Astrocyte (in vitro differentiated cells and primary cell): ENCODE measurements around the gene KRCC1.
"Not testable (repeated sequence)": the region's sequence is repeated elsewhere in the genome, so short reads cannot be mapped to it uniquely, and the experiment has no call there.

Experiments
- CTCF ChIP-seq: IDR thresholded peaks from 2 replicates; pipeline ENCODE4 v1.5.1; 2011; ENCODE audit warnings: low read depth, mild to moderate bottlenecking, inconsistent platforms, low read length, moderate library complexity; ENCODE audit not compliant: insufficient read depth
- EZH2 ChIP-seq: IDR thresholded peaks from 2 replicates; pipeline ENCODE4 v1.6.1; 2012; ENCODE audit warnings: mild to moderate bottlenecking, low read length, inconsistent platforms; ENCODE audit not compliant: insufficient read depth

DNA sequence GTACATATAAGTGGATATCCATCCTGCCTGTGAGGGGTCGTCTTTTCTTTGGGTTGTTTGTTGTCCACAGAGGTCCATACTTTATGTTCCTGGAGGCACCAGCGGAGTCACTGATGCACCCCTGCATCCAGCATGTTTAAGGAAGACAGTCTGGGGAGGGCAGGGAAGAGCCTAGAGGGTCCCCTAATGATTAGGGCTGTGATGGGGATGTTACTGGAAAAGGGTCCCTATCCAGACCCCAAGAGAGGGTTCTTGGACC lies 37.9 kb downstream of the KRCC1 start:
- not testable (repeated sequence) for TF ChIP-seq CTCF, EZH2
